Stimulated activated CD4-positive, alpha-beta T cell treated with anti-CD3 and anti-CD28 coated beads, Interleukin-4, amount 100 ng/mL, for 1 hour (primary cell): ENCODE measurements around the gene OLFML2B.

Source experiments
- DNase-seq: peaks from one replicate; pipeline ENCODE4 v3.0.0-alpha.2; 2020

Gene OLFML2B

DNA sequence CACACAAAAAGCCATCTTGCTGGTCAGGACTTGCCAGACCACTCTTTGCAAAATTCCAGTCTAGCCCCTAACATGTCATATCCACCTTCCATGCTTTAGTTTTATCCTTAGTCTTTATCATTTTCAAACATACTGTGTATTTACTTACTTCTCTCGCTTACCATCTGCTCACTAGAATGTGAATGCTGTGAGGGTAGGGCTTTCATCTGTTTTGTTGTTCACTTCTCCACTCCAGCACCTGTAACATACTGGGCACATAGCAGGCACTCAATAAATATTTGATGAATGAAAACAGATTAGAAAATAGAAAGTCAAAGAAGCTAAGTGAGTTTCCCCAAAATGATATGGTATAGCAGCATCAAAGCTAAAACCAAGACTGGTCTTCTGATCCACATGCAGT is 79.9 kb downstream of the OLFML2B start:
- DNase-seq, result no peak

- DNase-seq, result no peak
Measured at GRCh38 chr1:161941726-161942436, 81.8 kb downstream of the OLFML2B start.

GRCh38 chr1:161940866-161941591 is 82.6 kb downstream of the OLFML2B start:
- no peak for DNase-seq

DNA sequence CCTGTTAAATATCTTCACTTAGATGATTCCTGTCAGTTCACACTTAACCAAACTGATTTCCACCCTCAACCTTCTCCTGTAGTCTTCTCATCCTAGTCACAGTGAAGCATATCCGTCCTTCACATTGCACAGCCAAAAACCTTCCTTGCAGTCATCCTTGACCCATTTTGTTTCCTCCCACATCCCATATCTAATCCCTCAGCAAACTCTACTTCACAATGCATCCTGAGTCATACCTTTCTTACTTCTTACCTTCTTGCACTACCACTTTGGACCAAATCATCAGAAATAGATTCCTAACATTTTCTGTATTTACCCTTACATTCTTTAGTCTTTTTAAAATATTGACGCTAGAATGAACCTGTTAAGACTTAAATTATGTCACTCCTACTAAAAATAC is 86.9 kb downstream of the OLFML2B start:
- DNase-seq, result no peak

DNA sequence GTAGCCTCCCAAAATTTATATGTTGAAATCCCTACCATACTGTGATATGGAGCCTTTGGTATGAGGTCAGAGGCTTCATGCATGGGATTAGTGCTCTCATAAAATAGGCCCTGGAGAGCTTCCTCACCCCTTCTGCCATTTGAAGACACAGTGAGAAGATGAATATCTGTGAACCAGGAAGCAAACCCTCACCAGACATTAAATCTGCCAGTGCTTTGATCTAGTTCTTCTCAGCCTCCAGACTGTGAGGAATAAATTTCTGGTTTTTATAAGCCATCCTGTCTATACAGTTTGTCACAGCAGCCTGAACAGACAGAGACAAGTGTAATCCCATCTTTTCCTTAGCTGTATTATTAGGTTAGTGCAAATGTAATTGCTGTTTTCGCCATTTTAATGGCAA is 88.4 kb downstream of the OLFML2B start:
- no peak for DNase-seq

DNA sequence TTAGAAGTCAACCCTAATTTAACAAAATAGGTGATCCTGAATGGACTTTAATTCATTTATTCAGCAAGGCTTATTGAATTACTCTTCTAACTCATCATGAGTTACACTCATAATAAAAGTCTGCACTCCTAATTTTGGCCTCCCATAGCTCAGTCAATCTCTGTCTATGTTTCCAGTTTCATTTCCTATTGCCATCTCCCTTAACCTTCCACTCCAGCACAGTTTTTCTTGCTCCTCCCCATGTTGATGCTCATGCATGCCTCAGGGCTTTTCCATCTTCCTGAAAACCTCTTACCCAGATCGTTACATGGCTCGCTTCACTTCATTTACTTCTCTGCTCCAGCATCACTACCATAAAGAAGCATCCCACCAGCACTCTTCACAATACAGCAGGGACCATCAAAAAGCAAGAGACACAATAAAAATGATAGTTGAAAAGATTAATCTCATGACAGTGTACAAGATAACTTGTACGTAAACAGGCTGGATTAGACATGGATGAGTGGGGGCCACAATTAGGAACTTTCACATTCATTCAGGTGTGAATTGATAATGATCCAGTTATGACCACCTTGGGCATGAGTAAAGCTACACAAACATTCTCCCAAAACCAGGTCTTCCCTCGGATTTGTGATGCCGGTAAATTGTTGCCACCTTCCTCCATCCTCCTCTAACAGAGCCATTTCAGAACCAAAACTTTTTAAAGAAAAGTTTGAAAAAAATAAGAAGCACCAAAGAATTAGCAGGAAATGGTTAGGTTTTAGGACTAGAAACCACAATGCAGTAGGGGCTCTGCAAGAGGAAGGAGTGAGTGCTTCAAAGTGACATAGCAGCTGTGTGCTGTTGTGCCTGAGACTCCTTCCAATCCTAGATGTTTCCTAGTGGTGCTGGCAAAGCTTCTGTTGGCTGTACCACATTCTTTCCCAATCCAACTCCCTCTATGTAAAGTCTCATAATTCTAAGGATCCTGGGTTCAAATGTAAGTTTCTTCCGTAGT is 89.8 kb downstream of the OLFML2B start:
- no peak for DNase-seq
